Endodermal cell (in vitro differentiated cells): ENCODE measurements around the gene PPP1R1B. TPM values are rescaled to one million over a fixed set of nuclear protein-coding genes. Genes with fewer than 3 reads are reported as not detected.

Source experiments
- DNase-seq: peaks from one replicate; pipeline ENCODE4 v3.0.0-alpha.2; 2017
- H3K27ac ChIP-seq: 2 replicates; pipeline ENCODE4 v1.5.1; 2013; ENCODE audit warnings: mild to moderate bottlenecking, low read depth, low read length, moderate library complexity
- H3K27me3 ChIP-seq: 2 replicates; pipeline ENCODE4 v1.6.1; 2013; ENCODE audit warnings: mild to moderate bottlenecking, low read length, moderate library complexity; ENCODE audit not compliant: insufficient read depth, control insufficient read depth, poor library complexity, severe bottlenecking
- H3K36me3 ChIP-seq: 2 replicates; pipeline ENCODE4 v1.7.0; 2013; ENCODE audit warnings: mild to moderate bottlenecking, low read length, moderate library complexity; ENCODE audit not compliant: control insufficient read depth, insufficient read depth
- H3K4me1 ChIP-seq: one replicate; pipeline ENCODE4 v1.7.0; 2013; ENCODE audit warnings: low read length; ENCODE audit not compliant: control insufficient read depth, insufficient read depth
- H3K4me3 ChIP-seq: 2 replicates; pipeline ENCODE4 v1.5.1; 2013; ENCODE audit warnings: mild to moderate bottlenecking, low read length, moderate library complexity
- H3K9ac ChIP-seq: 2 replicates; pipeline ENCODE4 v1.6.1; 2013; ENCODE audit warnings: mild to moderate bottlenecking, low read length, moderate library complexity; ENCODE audit not compliant: poor library complexity, severe bottlenecking; ENCODE audit errors: extremely low read depth
- H3K9me3 ChIP-seq: 2 replicates; pipeline ENCODE4 v1.6.1; 2013; ENCODE audit warnings: mild to moderate bottlenecking, low read length, moderate library complexity; ENCODE audit not compliant: control insufficient read depth
- H3K27ac Mint-ChIP-seq: 2 replicates; pipeline ENCODE4 v1.8.0; 2020; ENCODE audit warnings: mixed read lengths
- H3K27me3 Mint-ChIP-seq: 2 replicates; pipeline ENCODE4 v1.8.0; 2021; ENCODE audit warnings: mild to moderate bottlenecking, mixed read lengths; ENCODE audit not compliant: insufficient read depth
- H3K36me3 Mint-ChIP-seq: 2 replicates; pipeline ENCODE4 v1.8.0; 2020; ENCODE audit warnings: low read depth, mixed read lengths
- H3K4me1 Mint-ChIP-seq: 2 replicates; pipeline ENCODE4 v1.8.0; 2020; ENCODE audit warnings: mixed read lengths
- H3K4me3 Mint-ChIP-seq: 2 replicates; pipeline ENCODE4 v1.8.0; 2020; ENCODE audit warnings: mild to moderate bottlenecking, moderate library complexity, mixed read lengths
- H3K9me3 Mint-ChIP-seq: 2 replicates; pipeline ENCODE4 v1.8.0; 2020; ENCODE audit warnings: mild to moderate bottlenecking, mixed read lengths
- WGBS, 2 experiments: methylation state at CpG; one replicate each; pipeline versions ENCODE4 v1.1.5 to v1.1.7; 2013; ENCODE audit warnings: missing lambda C conversion rate in 2 of 2, mixed read lengths in 1 of 2; ENCODE audit not compliant: insufficient coverage in 1 of 2, insufficient read length in 1 of 2; 5-methylcytosine and 5-hydroxymethylcytosine counted together
- long read RNA-seq, 4 experiments: library from polyadenylated mRNA in 2 of 4; library from RNA in 1 of 4; library from capped mRNA in 1 of 4; stranded (forward) in 3 of 4; unstranded in 1 of 4; transcript quantifications; one replicate each; pipeline ENCODE4 v2.0.0, GENCODE V29; 2020 to 2021; ENCODE audit warnings: inconsistent platforms in 1 of 4
- polyA plus RNA-seq, 2 experiments: library from polyadenylated mRNA; stranded (reverse); fragments of 50-300 nt; gene quantifications; one replicate each; pipeline ENCODE4 v1.2.3, GENCODE V29; 2013
- total RNA-seq, 2 donors: library from RNA; stranded (reverse); fragmentation: NEBNext Ultra II Directional in 1 of 2; extraction: Animal tissue kit (Norgen Biotek cat#: 25700) in 1 of 2; gene quantifications; 2 replicates in 1 of 2; 3 replicates in 1 of 2; pipeline ENCODE4 v1.2.1, GENCODE V29; 2021
- TF ChIP-seq, protein P1 (sequence below): fragments of 200-600 bp; sonication (generic); conservative IDR thresholded peaks from 2 replicates; pipeline ENCODE4 v1.5.0; 2021; ENCODE audit warnings: antibody characterized with exemption, mild to moderate bottlenecking

The PPP1R1B gene
- 1 to 10 TPM; 1.0 to 2.1 TPM for total RNA-seq
- polyA plus RNA-seq (2013, experiment 1 of 2): 0.46 TPM
- not detected for polyA plus RNA-seq (2013, experiment 2 of 2)
- long read RNA-seq, experiment 1, partial matches to known transcripts: 0 of 1 reads
- long read RNA-seq, experiment 1, other reads (novel, unspliced or antisense): 0 of 1 reads
- long read RNA-seq, experiment 2: 0 reads
- long read RNA-seq, experiment 3: 0 reads
- long read RNA-seq, experiment 4: 0 reads

DNA sequence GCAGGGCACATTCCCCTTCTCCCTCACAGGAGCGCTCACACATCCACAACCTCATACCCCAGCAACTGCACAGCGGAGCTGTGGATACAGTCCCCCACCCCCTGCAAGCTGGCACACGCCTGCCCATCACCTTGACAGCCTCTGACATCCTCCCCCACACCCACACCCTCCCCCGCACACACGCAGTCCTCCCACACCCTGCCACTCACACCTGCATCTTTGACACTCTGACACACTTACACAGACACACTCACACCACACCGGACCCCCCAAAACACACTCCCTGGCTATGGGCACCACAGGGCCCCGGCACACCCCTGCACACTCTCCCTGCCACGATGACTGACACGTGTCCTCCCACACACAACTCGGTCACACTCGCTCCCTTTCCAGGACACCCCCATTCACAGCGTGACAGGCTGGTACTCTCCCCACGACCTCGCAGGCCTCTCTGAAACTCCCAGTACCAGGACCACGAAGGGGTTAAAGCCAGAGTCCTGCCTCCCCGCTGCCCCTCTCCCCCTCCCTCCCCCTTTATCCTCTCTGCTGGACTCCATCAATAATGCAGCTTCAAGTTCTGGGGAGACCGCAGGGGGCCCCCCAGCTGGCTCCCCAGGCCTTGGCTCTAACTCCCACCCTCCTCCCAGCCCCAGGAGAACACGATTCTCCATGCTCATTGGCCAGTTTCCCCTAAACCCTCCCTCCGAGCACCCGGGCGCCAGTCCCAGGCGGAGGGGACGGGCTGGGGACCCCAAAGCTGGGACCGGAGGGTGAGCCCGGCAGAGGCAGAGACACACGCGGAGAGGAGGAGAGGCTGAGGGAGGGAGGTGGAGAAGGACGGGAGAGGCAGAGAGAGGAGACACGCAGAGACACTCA is at the start of gene PPP1R1B:
PPP1R1B (plus strand) TSS at position 782 of the 876 bp plus-strand sequence. CDS start 441 bp downstream, outside the sequence.
- peak; percentile 86 for DNase-seq
- Histone ChIP-seq H3K9ac (no peak within 1 kb of the TSS), H3K9me3 (no peaks in the 10 kb centered on the region), H3K36me3 (no peaks in the 10 kb centered on the region), H3K4me1 (peaks cover 10% of the 10 kb centered on the region), H3K27ac (no peak within 1 kb of the TSS), H3K4me3 (peak within 1 kb of the TSS; percentile 81), H3K27me3 (peaks cover 46% of the 10 kb centered on the region)
- Mint-ChIP-seq H3K27ac (no peak within 1 kb of the TSS), H3K4me3 (peak within 1 kb of the TSS; percentile 61), H3K36me3 (no peaks in the 10 kb centered on the region), H3K9me3 (no peaks in the 10 kb centered on the region), H3K27me3 (peaks cover 55% of the 10 kb centered on the region), H3K4me1 (peaks cover 20% of the 10 kb centered on the region)
- TF ChIP-seq, protein P1, sequence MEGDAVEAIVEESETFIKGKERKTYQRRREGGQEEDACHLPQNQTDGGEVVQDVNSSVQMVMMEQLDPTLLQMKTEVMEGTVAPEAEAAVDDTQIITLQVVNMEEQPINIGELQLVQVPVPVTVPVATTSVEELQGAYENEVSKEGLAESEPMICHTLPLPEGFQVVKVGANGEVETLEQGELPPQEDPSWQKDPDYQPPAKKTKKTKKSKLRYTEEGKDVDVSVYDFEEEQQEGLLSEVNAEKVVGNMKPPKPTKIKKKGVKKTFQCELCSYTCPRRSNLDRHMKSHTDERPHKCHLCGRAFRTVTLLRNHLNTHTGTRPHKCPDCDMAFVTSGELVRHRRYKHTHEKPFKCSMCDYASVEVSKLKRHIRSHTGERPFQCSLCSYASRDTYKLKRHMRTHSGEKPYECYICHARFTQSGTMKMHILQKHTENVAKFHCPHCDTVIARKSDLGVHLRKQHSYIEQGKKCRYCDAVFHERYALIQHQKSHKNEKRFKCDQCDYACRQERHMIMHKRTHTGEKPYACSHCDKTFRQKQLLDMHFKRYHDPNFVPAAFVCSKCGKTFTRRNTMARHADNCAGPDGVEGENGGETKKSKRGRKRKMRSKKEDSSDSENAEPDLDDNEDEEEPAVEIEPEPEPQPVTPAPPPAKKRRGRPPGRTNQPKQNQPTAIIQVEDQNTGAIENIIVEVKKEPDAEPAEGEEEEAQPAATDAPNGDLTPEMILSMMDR: no peak
- 17 to 23% methylated on average over 14 to 29 of the region's 29 CpGs for WGBS, 2 experiments

DNA sequence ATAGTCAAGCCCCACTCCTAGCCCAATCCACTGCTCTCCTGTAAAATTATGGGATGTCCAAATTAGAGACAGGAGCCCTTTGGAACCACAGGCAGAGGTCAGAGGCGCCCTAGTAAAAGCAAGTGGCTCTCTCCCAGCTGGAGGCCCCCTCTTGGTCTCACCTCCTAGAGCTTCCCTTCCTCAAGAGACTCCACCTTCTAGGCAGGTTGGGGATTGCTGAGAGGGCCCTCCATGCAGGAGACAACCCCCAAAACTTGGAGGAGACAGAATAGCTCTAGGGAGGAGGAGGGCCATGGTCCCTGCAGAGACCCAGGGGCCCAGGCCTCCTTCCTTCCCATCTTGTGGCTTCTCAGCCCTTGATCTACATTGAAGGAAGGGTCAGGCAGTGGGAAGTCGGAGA is 48.5 kb upstream of the PPP1R1B start:
- Mint-ChIP-seq H3K36me3 (no peaks in the 10 kb centered on the region), H3K4me1 (peaks cover 26% of the 10 kb centered on the region), H3K27me3 (peaks cover 49% of the 10 kb centered on the region), H3K27ac (no peak overlapping the region), H3K4me3 (no peak overlapping the region), H3K9me3 (no peaks in the 10 kb centered on the region)
- Histone ChIP-seq H3K27ac (no peak overlapping the region), H3K27me3 (peaks cover 5% of the 10 kb centered on the region), H3K9me3 (no peaks in the 10 kb centered on the region), H3K4me1 (peaks cover 8% of the 10 kb centered on the region), H3K9ac (no peak overlapping the region), H3K4me3 (no peak overlapping the region), H3K36me3 (no peaks in the 10 kb centered on the region)
- DNase-seq: no peak
- TF ChIP-seq, protein P1: no peak
- 95% methylated on average over 2 of the region's 2 CpGs; no CpG with 5 or more reads in 1 of the 2 experiments for WGBS, 2 experiments

DNA sequence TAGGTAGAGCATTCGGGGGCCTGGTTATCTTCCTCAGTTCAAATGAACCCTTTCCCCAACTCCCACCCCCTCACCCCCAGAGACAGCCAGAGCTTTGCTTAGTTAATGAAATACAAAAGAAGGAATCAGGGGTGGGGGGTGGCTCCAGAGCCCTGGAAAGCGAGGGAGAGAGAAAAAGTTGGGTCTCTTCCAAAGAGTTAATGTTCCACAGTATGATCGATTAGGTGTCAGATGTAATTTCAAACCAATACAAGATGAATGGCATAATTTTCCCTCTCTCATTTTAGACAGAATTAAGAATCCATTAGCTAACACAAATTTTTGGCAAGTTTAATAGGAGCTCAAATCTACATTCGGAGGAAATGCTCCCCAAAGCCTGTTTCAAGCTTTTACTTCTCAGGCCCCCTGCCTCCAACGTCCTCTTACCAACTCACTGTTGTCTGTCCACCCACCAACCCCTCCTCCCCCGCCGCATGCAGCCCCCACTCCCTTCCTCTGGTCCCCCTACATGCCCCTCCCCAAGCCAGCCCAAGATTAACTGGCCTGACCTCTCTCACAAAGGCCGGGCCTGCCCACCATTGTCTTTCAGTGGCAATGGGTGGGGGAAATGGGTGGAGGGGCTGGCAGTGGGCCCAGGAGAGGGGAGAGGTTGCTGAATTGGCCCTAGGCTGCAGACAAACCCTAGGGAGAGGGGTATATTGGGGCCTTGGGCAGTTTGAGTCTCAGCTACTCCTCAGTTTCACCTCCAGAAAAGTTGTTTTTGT is 47.3 kb upstream of the PPP1R1B start:
- H3K4me3 Mint-ChIP-seq: peak overlapping the region; percentile 12
- WGBS, 2 experiments: 31 to 54% methylated on average over 3 to 7 of the region's 8 CpGs

More for the DNA sequence above, 47.3 kb upstream of the PPP1R1B start:
- Histone ChIP-seq H3K27me3 (peaks cover 11% of the 10 kb centered on the region), H3K9ac (no peak overlapping the region), H3K4me3 (no peak overlapping the region), H3K4me1 (peaks cover 8% of the 10 kb centered on the region), H3K36me3 (no peaks in the 10 kb centered on the region), H3K9me3 (no peaks in the 10 kb centered on the region), H3K27ac (no peak overlapping the region)
- peak; percentile 91 for DNase-seq
- TF ChIP-seq, protein P1: no peak
- peaks cover 21% of the 10 kb centered on the region for H3K4me1 Mint-ChIP-seq
- H3K27me3 Mint-ChIP-seq: peaks cover 58% of the 10 kb centered on the region
- H3K9me3 Mint-ChIP-seq: no peaks in the 10 kb centered on the region
- H3K27ac Mint-ChIP-seq: no peak overlapping the region
- no peaks in the 10 kb centered on the region for H3K36me3 Mint-ChIP-seq
